HG03064 (cell line): ENCODE data around the gene LONP1.
"Not testable (repeated sequence)": the region's sequence is repeated elsewhere in the genome, so short reads cannot be mapped to it uniquely, and the experiment has no call there.

Experiments
- ATAC-seq: cut with Tn5 transposase; IDR thresholded peaks from one replicate; pipeline ENCODE4 v1.9.1; 2021; ENCODE audit warnings: low read depth; ENCODE audit not compliant: unreplicated experiment

Gene LONP1

GRCh38 chr19:5694167-5694955, 25.6 kb downstream of the LONP1 start:
- no peak for ATAC-seq

GRCh38 chr19:5693195-5694166, 26.5 kb downstream of the LONP1 start:
- no peak for ATAC-seq

DNA sequence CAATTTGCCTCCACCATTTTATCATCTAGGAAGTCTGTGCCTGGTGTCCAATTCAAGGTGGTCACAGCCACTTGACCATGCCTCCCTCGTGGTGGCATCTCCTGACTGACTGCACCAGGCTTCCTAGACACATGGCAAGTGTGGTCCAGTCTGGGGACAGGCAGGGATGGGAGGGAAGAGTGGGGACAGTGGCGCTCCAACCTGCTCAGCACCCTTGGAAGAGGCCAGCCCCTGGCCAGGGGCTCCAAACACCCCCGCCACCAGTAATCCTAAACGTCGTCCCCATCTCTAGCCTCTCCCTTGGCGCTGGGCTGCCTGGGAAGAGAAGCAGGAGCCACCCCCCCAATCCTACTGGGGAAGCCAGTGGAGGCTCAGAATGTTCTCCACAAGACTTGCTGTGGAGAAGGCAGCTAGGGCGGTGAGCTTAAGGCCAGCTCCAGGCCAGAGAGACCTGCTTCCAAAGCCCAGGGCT, 27.2 kb downstream of the LONP1 start:
- no peak for ATAC-seq

DNA sequence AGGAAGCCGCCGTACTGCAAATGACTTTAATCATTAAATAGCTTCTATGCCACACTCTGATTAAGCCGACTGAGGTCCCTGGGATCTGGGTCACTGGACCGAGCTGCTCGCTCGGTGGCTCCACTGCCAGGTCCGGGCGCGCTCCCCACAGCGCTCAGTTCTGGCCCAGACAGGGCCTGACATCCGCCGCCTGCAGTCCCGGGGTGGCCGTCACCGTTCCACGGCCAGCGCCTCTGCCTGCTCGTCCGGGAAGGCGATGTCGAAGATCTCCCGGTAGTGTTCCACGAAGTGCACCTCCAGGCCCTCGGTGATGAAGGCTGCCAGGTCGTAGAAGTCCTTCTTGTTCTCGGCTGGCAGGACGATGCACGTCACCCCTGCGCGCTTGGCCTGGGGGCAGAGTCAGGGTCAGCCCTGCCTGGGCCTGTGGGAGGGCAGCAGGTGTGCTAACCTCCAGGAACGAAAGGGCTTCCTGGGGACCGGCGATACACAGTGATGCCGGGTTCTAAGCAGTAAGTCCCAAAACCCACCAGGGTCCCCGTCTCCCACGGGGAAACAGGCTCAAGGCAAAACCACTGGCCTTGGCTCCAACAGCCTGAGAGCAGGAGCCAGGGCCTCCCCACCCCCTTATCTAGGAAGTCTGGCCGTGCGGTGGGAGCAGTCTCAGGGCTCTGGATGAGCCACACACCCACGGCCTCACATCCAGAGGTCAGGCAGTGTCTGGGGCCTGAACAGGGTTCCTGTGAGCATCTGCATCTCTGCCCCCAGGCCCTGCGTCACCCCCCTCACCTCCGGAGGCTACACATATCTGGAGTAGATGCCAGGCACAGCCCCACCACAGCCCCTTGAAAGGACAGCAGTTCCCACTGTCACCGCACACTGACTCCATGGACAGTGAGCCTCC, 27.9 kb downstream of the LONP1 start:
- no peak for ATAC-seq

- ATAC-seq = no peak
Measured at GRCh38 chr19:5690955-5691821, 28.8 kb downstream of the LONP1 start.

DNA sequence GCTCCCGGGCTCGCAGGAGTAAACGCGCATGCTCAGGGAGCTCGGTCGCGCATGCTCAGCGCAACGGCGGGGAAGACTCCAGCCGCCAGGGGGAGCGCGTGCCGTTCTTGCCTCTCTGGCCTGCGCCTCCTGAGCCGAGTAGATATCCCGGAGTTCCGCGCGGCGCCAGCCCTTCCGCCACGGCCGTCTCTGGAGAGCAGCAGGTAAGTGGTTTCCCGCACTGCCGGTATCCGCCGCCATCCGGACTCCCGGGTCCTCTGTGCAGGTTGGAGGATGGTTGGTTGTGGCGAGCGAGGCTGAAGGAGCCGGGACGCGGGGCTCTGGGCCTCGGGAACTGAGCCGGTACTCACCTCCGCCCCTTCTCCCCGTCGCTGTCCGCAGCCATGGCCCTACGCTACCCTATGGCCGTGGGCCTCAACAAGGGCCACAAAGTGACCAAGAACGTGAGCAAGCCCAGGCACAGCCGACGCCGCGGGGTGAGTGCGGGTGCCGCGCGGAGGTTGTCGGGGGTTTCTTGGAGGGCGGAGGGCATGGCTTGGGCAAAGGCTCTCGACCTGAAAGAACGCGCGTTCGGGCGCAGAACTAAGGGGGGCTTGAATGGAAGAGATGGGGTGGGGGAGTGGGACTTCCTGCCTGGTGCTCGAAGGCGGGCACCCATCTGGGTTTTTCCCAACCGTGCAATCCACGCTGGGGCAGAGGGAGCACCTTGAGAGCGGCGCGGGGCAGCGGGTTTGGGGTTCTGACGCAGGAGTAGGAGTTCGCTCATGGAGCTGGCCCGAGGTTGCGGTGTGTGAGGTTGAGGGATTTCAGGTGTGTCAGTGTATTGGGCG, 29.6 kb downstream of the LONP1 start, which contains the start of gene RPL36:
Gene RPL36, plus strand, starts transcription at position 171 of the 830 bp plus-strand sequence. Its CDS starts 213 bp downstream, at position 384.
- ATAC-seq = peak; percentile 38

DNA sequence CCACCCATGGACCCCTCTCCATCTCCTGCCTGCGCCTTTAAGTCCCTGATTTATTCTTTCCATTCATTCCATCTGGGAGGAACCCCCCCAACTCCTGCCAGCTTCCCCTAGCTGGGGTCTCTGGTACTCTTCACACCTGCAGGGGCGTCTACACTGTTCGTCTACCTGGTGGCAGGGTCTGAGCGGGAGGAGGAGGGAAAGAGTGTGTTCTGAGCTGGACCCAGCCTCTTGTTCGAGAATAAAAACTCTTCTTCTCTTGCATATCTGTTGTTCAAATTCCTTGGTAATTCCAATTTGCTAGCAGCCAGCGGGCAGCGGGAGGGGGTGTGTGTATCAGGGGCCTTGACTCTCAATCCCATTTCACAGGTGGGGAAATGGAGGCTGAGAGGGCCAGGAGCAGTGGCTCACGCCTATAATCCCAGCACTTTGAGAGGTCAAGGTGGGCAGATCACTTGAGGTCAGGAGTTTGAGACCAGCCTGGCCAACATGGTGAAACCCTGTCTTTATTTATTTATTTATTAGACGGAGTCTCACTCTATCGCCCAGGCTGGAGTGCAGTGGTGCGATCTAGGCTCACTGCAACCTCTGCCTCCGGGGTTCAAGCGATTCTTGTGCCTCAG, 31.6 kb downstream of the LONP1 start:
- not testable (repeated sequence) for ATAC-seq

GRCh38 chr19:5687360-5688198, 32.4 kb downstream of the LONP1 start:
- ATAC-seq = no peak

DNA sequence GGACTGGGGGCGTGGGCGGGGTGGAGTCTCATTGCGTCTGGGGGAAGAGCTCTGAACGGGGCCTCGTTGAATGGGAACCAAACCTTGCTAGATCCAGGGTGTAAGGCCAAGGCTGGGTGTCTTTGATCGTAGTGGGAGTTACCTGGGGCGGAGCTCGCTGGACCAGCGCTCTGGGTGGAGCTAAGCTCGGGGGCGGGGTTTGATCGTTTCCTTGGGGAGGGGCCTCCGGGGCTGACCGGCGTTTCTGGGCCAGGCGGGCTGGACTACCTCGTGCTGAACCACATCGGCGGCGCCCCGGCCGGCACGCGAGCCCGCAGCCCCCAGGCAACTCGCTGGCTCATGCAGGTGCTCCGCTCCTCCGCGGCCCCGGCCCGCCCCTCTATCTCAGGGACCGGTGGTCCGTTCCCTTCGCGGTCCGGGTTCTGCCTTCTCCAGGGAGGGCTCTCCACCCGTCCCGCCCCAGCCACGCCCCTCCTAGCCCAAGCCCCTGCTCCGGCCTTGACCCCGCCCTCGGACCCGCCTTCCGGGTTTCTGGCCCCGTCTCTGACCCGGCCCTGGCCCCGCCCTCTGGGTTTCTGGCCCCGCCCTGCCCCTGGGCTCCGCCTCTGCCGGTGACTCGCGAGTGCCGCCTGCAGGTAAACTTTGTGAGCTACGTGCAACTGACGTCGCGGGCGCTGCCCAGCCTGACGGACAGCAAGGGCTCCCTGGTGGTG, 33.1 kb downstream of the LONP1 start:
- ATAC-seq = peak; percentile 42

DNA sequence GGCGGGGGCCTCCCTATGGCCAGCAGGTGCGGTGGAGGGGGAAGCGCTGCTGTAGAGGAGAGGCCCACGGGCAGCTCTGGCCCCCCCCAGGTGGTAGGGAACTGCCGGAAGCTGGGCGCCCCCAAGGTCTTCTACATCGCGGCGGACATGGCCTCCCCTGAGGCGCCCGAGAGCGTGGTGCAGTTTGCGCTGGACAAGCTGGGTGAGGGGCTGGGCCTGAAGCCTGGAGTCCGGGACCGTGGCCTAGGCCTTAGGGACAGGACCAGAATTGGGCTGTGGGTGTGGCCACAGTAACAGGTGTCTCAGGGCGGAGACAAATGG, 33.7 kb downstream of the LONP1 start:
- ATAC-seq = peak; percentile 3

GRCh38 chr19:5684694-5685430, 35.1 kb downstream of the LONP1 start:
- ATAC-seq = no peak

GRCh38 chr19:5683177-5683886, 36.6 kb downstream of the LONP1 start:
- ATAC-seq = no peak

DNA sequence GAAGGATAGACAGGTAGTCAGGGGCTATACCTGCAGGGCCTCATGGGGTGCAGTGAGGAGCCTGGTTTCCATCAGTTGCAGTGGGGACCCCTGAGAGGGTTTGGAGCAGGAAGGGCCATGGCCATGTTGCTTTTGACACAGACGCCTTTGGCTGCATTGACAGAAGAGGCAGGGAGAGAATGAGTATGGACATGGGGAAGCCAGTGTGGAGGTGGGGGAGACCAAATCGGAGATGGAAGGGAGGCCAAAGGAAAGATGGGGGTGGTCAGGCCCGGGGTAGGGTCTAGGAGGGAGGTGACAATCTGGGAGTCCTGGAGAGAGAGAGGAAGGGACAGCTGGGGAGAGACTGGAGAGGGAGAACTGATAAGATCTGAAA, 37.9 kb downstream of the LONP1 start:
- ATAC-seq = no peak

GRCh38 chr19:5681391-5682106, 38.4 kb downstream of the LONP1 start:
- no peak for ATAC-seq
